ENCODE data around the gene FNBP1L.
A peak's percentile ranks its signal among the peaks of the same experiment; 100 is the strongest.

The FNBP1L gene

GRCh38 chr1:93420400-93420799, 27.5 kb upstream of the FNBP1L start:
- DNase-seq = no peak
- Histone ChIP-seq H4K8ac (ENCODE audit: low read length) (no peak overlapping the region), H2AK5ac (ENCODE audit: low read length, severe bottlenecking) (no peak overlapping the region), H3K14ac (ENCODE audit: low read length in 2 of 2) (no peak overlapping the region), H3K79me1 (replicated peaks; ENCODE audit: low read length, poor library complexity, severe bottlenecking) (no peaks in the 10 kb centered on the region), H3K4me1 (ENCODE audit: control insufficient read depth, insufficient read depth, low read depth, low read length) (no peaks in the 10 kb centered on the region), H3K4me3 (ENCODE audit: insufficient read depth in 1 of 2, low read depth in 1 of 2, low read length in 2 of 2) (no peak overlapping the region), H3K27me3 (ENCODE audit: control insufficient read depth in 1 of 2, insufficient read depth in 1 of 2, low read length in 2 of 2) (no peaks in the 10 kb centered on the region), H3K23ac (ENCODE audit: low read length in 2 of 2) (no peak overlapping the region), H2BK120ac (ENCODE audit: low read depth, low read length) (no peak overlapping the region), H3K4ac (ENCODE audit: low read depth in 1 of 2, low read length in 2 of 2) (no peak overlapping the region), H3K18ac (ENCODE audit: low read depth in 1 of 2, low read length in 2 of 2) (no peak overlapping the region), H3K36me3 (ENCODE audit: control insufficient read depth in 1 of 2, insufficient read depth in 2 of 2, low read depth in 1 of 2, low read length in 2 of 2) (no peaks in the 10 kb centered on the region), H4K91ac (ENCODE audit: low read length) (no peak overlapping the region), H2BK15ac (ENCODE audit: low read depth, poor library complexity, severe bottlenecking) (no peak overlapping the region), H3K9ac (ENCODE audit: low read length) (no peak overlapping the region), H3K9me3 (ENCODE audit: control insufficient read depth, low read length) (no peaks in the 10 kb centered on the region), H3K4me2 (ENCODE audit: low read length, poor library complexity, severe bottlenecking) (no peak overlapping the region), H2BK5ac (ENCODE audit: low read depth, low read length, poor library complexity, severe bottlenecking) (no peak overlapping the region), H2BK12ac (ENCODE audit: low read length in 2 of 2) (no peak overlapping the region), H2AFZ (ENCODE audit: low read depth, low read length) (no peak overlapping the region), H3K27ac (ENCODE audit: low read length, poor library complexity, severe bottlenecking) (no peak overlapping the region)
- WGBS = no CpG with 5 or more reads among the region's 2 CpGs

DNA sequence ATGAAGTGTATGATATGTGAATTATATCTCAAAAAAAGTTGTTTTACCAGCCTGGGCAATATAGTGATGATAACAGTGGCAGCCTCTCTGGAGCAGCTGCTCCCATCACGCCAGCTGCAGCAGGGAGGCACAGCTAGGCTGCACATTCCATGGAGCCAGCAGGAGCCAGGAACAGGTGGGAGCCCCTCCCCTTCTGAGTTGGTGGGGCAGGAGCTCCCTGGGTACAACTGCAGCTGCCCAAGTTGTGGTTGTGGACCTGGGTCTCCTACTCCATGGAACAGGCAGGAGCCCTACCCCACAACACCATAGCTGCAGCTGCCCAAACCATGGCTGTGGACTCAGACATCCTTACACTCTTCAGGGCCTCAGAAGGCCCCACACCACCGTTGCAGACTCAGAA, 21.7 kb upstream of the FNBP1L start:
- Histone ChIP-seq H4K91ac (ENCODE audit: low read length) (no peak overlapping the region), H3K9me3 (ENCODE audit: control insufficient read depth, low read length) (no peaks in the 10 kb centered on the region), H3K4me2 (ENCODE audit: low read length, poor library complexity, severe bottlenecking) (no peak overlapping the region), H3K27ac (ENCODE audit: low read length, poor library complexity, severe bottlenecking) (no peak overlapping the region), H2AFZ (ENCODE audit: low read depth, low read length) (no peak overlapping the region), H2AK5ac (ENCODE audit: low read length, severe bottlenecking) (no peak overlapping the region), H4K8ac (ENCODE audit: low read length) (no peak overlapping the region), H2BK120ac (ENCODE audit: low read depth, low read length) (no peak overlapping the region), H2BK15ac (ENCODE audit: low read depth, poor library complexity, severe bottlenecking) (no peak overlapping the region), H3K14ac (ENCODE audit: low read length in 2 of 2) (peak overlapping the region in 1 of 2 experiments; percentile 83), H3K18ac (ENCODE audit: low read depth in 1 of 2, low read length in 2 of 2) (no peak overlapping the region), H3K4ac (ENCODE audit: low read depth in 1 of 2, low read length in 2 of 2) (no peak overlapping the region), H3K4me3 (ENCODE audit: insufficient read depth in 1 of 2, low read depth in 1 of 2, low read length in 2 of 2) (no peak overlapping the region), H3K36me3 (ENCODE audit: control insufficient read depth in 1 of 2, insufficient read depth in 2 of 2, low read depth in 1 of 2, low read length in 2 of 2) (no peaks in the 10 kb centered on the region), H3K4me1 (ENCODE audit: control insufficient read depth, insufficient read depth, low read depth, low read length) (no peaks in the 10 kb centered on the region), H3K27me3 (ENCODE audit: control insufficient read depth in 1 of 2, insufficient read depth in 1 of 2, low read length in 2 of 2) (no peaks in the 10 kb centered on the region), H2BK12ac (ENCODE audit: low read length in 2 of 2) (no peak overlapping the region), H2BK5ac (ENCODE audit: low read depth, low read length, poor library complexity, severe bottlenecking) (no peak overlapping the region), H3K23ac (ENCODE audit: low read length in 2 of 2) (no peak overlapping the region), H3K9ac (ENCODE audit: low read length) (no peak overlapping the region), H3K79me1 (replicated peaks; ENCODE audit: low read length, poor library complexity, severe bottlenecking) (no peaks in the 10 kb centered on the region)
- no peak for DNase-seq
- 79% methylated on average over 2 of the region's 2 CpGs for WGBS

- no peak overlapping the region for H2AFZ ChIP-seq (ENCODE audit: low read depth, low read length)
- H2BK5ac ChIP-seq (ENCODE audit: low read depth, low read length, poor library complexity, severe bottlenecking) = no peak overlapping the region
- H3K36me3 ChIP-seq (ENCODE audit: control insufficient read depth in 1 of 2, insufficient read depth in 2 of 2, low read depth in 1 of 2, low read length in 2 of 2) = no peaks in the 10 kb centered on the region
- no peak overlapping the region for H3K18ac ChIP-seq (ENCODE audit: low read depth in 1 of 2, low read length in 2 of 2)
- H2BK120ac ChIP-seq (ENCODE audit: low read depth, low read length) = no peak overlapping the region
- no peak overlapping the region for H4K91ac ChIP-seq (ENCODE audit: low read length)
- no peaks in the 10 kb centered on the region for H3K79me1 ChIP-seq (replicated peaks; ENCODE audit: low read length, poor library complexity, severe bottlenecking)
- H2BK15ac ChIP-seq (ENCODE audit: low read depth, poor library complexity, severe bottlenecking) = no peak overlapping the region
- no peak overlapping the region for H3K14ac ChIP-seq (ENCODE audit: low read length in 2 of 2)
- no peaks in the 10 kb centered on the region for H3K9me3 ChIP-seq (ENCODE audit: control insufficient read depth, low read length)
- no peak overlapping the region for H3K9ac ChIP-seq (ENCODE audit: low read length)
- no peak overlapping the region for H2AK5ac ChIP-seq (ENCODE audit: low read length, severe bottlenecking)
- no peak overlapping the region for H2BK12ac ChIP-seq (ENCODE audit: low read length in 2 of 2)
- no peak overlapping the region for H3K23ac ChIP-seq (ENCODE audit: low read length in 2 of 2)
- no peaks in the 10 kb centered on the region for H3K4me1 ChIP-seq (ENCODE audit: control insufficient read depth, insufficient read depth, low read depth, low read length)
- H4K8ac ChIP-seq (ENCODE audit: low read length) = no peak overlapping the region
- no peak overlapping the region for H3K4me2 ChIP-seq (ENCODE audit: low read length, poor library complexity, severe bottlenecking)
- H3K4me3 ChIP-seq (ENCODE audit: insufficient read depth in 1 of 2, low read depth in 1 of 2, low read length in 2 of 2) = no peak overlapping the region
- no peak overlapping the region for H3K27ac ChIP-seq (ENCODE audit: low read length, poor library complexity, severe bottlenecking)
- H3K27me3 ChIP-seq (ENCODE audit: control insufficient read depth in 1 of 2, insufficient read depth in 1 of 2, low read length in 2 of 2) = no peaks in the 10 kb centered on the region
- DNase-seq = no peak
- WGBS = 89% methylated on average over 3 of the region's 3 CpGs
- no peak overlapping the region for H3K4ac ChIP-seq (ENCODE audit: low read depth in 1 of 2, low read length in 2 of 2)
Observed at GRCh38 chr1:93427656-93428055, 20.3 kb upstream of the FNBP1L start.

- peak overlapping the region in 1 of 2 experiments; percentile 5 for H3K23ac ChIP-seq (ENCODE audit: low read length in 2 of 2)
- H2BK12ac ChIP-seq (ENCODE audit: low read length in 2 of 2) = no peak overlapping the region
- H3K27me3 ChIP-seq (ENCODE audit: control insufficient read depth in 1 of 2, insufficient read depth in 1 of 2, low read length in 2 of 2) = peaks cover 7 to 21% of the 10 kb centered on the region in 2 experiments
- no peaks in the 10 kb centered on the region for H3K9me3 ChIP-seq (ENCODE audit: control insufficient read depth, low read length)
- H3K14ac ChIP-seq (ENCODE audit: low read length in 2 of 2) = peak overlapping the region in 1 of 2 experiments; percentile 20
- DNase-seq = no peak
- no peak overlapping the region for H3K4me3 ChIP-seq (ENCODE audit: insufficient read depth in 1 of 2, low read depth in 1 of 2, low read length in 2 of 2)
- H2BK15ac ChIP-seq (ENCODE audit: low read depth, poor library complexity, severe bottlenecking) = no peak overlapping the region
- H3K27ac ChIP-seq (ENCODE audit: low read length, poor library complexity, severe bottlenecking) = no peak overlapping the region
- H3K79me1 ChIP-seq (replicated peaks; ENCODE audit: low read length, poor library complexity, severe bottlenecking) = no peaks in the 10 kb centered on the region
- H3K4me2 ChIP-seq (ENCODE audit: low read length, poor library complexity, severe bottlenecking) = no peak overlapping the region
- no peak overlapping the region for H4K91ac ChIP-seq (ENCODE audit: low read length)
- no peak overlapping the region for H2AK5ac ChIP-seq (ENCODE audit: low read length, severe bottlenecking)
- no peak overlapping the region for H3K9ac ChIP-seq (ENCODE audit: low read length)
- no peaks in the 10 kb centered on the region for H3K36me3 ChIP-seq (ENCODE audit: control insufficient read depth in 1 of 2, insufficient read depth in 2 of 2, low read depth in 1 of 2, low read length in 2 of 2)
- no peak overlapping the region for H2BK120ac ChIP-seq (ENCODE audit: low read depth, low read length)
- H2AFZ ChIP-seq (ENCODE audit: low read depth, low read length) = no peak overlapping the region
- peaks cover 2% of the 10 kb centered on the region for H3K4me1 ChIP-seq (ENCODE audit: control insufficient read depth, insufficient read depth, low read depth, low read length)
- H3K18ac ChIP-seq (ENCODE audit: low read depth in 1 of 2, low read length in 2 of 2) = peak overlapping the region in 1 of 2 experiments; percentile 30
- H4K8ac ChIP-seq (ENCODE audit: low read length) = no peak overlapping the region
- no peak overlapping the region for H2BK5ac ChIP-seq (ENCODE audit: low read depth, low read length, poor library complexity, severe bottlenecking)
- no peak overlapping the region for H3K4ac ChIP-seq (ENCODE audit: low read depth in 1 of 2, low read length in 2 of 2)
- WGBS = 96% methylated on average over 5 of the region's 5 CpGs
Observed at GRCh38 chr1:93433407-93433961, 14.4 kb upstream of the FNBP1L start.
